NOMO-1 treated with DMSO at 0.1 percent for 48 hours (cell line): ENCODE measurements around the gene TMED8.
"Not testable (repeated sequence)": the region's sequence is repeated elsewhere in the genome, so short reads cannot be mapped to it uniquely, and the experiment has no call there.

Source experiments
- DNase-seq: peaks from one replicate; lab custom pipeline; 2025; ENCODE audit not compliant: unreplicated experiment; lab: John Stamatoyannopoulos, UW

TMED8 gene, protein sequence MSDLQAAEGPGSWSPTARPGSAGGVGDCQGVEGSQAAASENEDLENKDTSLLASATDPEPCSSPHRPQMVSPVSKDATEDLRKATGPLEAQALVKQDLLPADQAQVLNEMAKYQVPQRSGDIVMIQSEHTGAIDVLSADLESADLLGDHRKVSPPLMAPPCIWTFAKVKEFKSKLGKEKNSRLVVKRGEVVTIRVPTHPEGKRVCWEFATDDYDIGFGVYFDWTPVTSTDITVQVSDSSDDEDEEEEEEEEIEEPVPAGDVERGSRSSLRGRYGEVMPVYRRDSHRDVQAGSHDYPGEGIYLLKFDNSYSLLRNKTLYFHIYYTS

GRCh38 chr14:77376771-77377501 lies at the start of gene TMED8, which contains the start of gene SAMD15:
Gene TMED8 (minus strand): TSS chr14:77377094. CDS start chr14:77377053, 41 bp downstream.
Gene SAMD15 (plus strand): TSS chr14:77377379. CDS start chr14:77377419, 40 bp downstream.
- DNase-seq: peak; percentile 79

GRCh38 chr14:77426396-77426795 lies 49.5 kb upstream of the TMED8 start:
- no peak for DNase-seq

GRCh38 chr14:77424862-77425261 lies 48.0 kb upstream of the TMED8 start:
- DNase-seq: no peak

DNA sequence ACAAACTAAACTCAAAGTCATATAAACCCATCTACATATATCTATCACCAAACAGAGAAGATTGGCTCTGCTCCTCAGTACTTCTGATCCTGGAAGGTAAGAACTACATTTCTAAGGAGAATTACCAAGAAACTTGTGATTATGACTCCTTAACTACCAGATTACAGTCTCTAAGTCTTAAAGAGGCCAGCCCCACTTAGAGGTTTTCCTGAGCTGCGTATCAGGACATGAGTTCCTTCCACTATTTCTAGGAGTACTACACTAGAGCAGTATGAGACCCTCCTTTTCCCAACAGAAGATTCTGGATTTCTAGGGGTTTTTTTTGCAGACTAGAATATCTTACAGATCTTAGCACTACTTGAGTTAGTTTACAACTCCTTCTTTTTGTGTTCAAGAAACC lies 46.5 kb upstream of the TMED8 start, which contains the start of gene NOXRED1:
Gene NOXRED1, minus strand, starts transcription at position 101 of the 400 bp plus-strand sequence. CDS start 634 bp downstream, outside the sequence.
- no peak for DNase-seq

GRCh38 chr14:77421201-77421600 lies 44.3 kb upstream of the TMED8 start:
- no peak for DNase-seq

DNA sequence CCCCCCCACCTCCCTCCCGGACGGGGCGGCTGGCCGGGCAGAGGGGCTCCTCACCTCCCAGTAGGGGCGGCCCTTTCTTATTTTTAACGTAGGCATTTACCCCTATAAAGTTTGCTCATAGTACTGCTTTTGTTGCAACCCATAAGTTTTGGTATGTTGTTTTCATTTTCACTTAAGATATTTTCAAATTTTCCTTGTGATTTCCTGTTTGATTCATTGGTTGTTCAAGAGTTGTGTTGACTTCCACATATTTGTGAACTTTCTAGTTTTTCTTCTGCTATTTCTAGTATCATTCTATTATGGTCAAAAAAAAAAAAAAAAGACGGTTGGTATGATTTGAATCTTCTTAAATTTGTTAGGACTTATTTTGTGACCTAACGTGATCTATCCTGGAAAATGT lies 39.9 kb upstream of the TMED8 start:
- DNase-seq: peak; percentile 34

DNA sequence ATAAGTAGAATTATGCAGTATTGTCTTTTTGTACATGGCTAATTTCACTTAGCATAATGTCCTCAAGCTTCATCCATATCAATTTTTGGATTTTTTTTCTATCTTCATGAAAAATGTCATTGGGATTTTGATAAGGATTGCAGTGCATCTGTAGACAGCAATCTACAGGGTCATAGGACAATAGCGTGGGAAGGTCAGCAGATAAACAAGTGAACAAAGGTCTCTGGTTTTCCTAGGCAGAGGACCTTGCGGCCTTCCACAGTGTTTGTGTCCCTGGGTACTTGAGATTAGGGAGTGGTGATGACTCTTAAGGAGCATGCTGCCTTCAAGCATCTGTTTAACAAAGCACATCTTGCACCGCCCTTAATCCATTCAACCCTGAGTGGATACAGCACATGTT lies 39.2 kb upstream of the TMED8 start:
- DNase-seq: not testable (repeated sequence)

DNA sequence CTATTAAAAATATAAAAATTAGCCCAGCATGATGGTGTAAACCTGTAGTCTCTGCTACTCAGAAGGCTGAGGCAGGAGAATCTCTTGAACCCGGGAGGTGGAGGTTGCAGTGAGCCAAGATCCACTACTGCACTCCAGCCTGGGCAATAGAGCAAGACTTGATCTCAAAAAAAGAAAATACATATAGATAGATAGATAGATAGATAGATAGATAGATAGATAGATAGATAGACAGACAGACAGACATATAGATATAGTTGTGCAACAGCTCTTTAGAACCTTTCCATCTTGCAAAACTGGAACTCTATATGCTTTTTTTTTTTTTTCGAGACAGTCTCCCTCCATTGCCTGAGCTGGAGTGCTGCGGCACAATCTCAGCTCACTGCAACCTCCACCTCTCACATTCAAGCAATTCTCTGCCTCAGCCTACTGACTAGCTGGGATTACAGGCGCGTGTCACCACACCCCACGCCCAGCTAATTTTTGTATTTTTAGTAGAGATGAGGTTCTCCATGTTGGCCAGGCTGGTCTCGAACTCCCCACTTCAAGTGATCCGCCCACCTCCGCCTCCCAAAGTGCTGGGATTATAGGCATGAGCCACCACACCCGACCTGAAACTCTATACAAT lies 38.6 kb upstream of the TMED8 start:
- DNase-seq: not testable (repeated sequence)

GRCh38 chr14:77409131-77409533 lies 32.2 kb upstream of the TMED8 start:
- DNase-seq: peak; percentile 34

- peak; percentile 93 for DNase-seq
Observed at GRCh38 chr14:77407158-77407557, 30.3 kb upstream of the TMED8 start.

DNA sequence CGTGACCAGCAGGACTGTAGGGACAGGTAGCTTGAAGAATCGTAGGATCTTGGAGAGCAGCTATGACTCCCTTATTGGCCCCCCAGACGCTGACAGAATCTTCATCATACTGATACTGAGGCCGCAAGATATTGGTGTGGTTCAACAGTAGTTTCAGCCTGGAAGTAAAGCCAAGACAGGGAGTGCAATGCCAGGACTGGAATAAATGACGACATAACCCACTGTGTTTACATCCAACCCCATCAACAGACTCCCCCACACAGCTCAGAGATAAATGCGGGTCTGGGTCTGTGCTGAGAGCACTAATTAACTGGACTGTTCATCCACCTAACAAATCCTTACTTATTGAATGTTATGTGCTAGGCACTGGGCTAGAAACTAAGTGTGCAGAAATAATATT lies 29.8 kb upstream of the TMED8 start:
- peak; percentile 43 for DNase-seq

GRCh38 chr14:77406086-77406485 lies 29.2 kb upstream of the TMED8 start:
- no peak for DNase-seq

GRCh38 chr14:77403768-77404167 lies 26.9 kb upstream of the TMED8 start:
- no peak for DNase-seq

GRCh38 chr14:77400216-77400615 lies 23.3 kb upstream of the TMED8 start:
- no peak for DNase-seq

- DNase-seq: no peak
Observed at GRCh38 chr14:77390188-77390587, 13.3 kb upstream of the TMED8 start.

- DNase-seq: peak; percentile 74
Observed at GRCh38 chr14:77378701-77379100, 1.8 kb upstream of the TMED8 start.

DNA sequence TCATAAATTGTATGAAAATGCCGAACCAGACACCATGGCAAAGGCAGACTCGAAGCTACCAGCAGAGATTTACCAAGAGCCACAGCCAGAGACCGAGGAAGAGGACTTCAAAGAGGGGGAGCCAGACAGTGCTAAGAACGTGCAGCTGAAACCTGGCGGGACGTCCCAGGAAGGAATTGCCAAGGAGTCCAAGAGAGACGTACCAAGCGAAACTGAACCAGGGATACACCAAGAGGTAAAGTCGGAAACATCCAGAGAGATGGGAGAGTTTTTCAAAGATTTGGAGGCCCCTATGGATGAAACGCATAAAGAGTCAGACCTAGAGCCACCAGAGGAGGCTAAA lies 579 bp upstream of the TMED8 start:
- DNase-seq: no peak

- peak; percentile 25 for DNase-seq
Observed at GRCh38 chr14:77375973-77376770, 722 bp downstream of the TMED8 start.

GRCh38 chr14:77375164-77375950 lies 1.5 kb downstream of the TMED8 start:
- peak; percentile 51 for DNase-seq

GRCh38 chr14:77372304-77372841 lies 4.5 kb downstream of the TMED8 start:
- peak; percentile 56 for DNase-seq
